AG10803 (cell line): ENCODE measurements around the gene SMAD2.

Experiments used
- DNase-seq: peaks from one replicate; pipeline ENCODE4 v3.0.0; 2010; ENCODE audit warnings: low read depth
- H3K4me3 ChIP-seq: 2 replicates; pipeline ENCODE4 v1.5.1; 2011; ENCODE audit warnings: mild to moderate bottlenecking, low read length, control low read depth
- TF ChIP-seq, protein P1 (sequence below): conservative IDR thresholded peaks from 2 replicates; pipeline ENCODE4 v1.5.1; 2011; ENCODE audit warnings: mild to moderate bottlenecking, low read length, control low read depth, inconsistent platforms

SMAD2 gene

DNA sequence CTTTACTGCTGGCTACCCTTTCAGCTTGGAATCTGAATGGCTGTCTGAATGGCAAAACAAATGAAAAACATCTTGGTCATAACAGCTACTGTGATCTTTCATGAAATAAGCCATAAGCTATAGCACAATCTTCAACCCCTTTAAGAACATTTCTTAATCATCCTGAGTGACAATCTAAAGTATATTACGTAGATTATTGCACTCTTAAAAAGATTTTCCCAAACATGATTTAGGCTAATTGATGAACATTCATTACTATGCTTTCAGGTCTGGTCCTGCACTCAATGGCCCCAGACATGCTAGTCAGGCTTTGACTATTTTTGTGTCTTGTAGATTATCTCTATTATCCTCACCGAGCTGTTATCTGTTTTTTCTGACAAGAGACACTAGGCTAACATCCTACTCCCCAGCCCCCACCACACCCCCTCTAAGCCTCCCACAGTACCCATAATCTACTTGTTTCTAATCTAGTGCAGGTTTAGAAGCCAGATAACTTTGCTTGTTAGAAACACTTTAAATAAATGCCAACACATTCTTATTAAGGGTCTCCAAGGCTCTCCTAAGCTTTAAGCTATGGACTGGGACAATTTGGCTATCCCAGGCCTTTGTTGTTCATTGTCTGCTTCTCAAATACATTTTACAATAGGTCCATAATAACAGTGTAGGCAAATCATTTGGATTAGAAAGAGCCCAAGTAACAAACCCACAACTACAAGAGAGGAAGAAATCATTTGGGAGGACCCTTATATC lies 4.2 kb downstream of the SMAD2 start:
- no peak overlapping the region for H3K4me3 ChIP-seq
- no peak for DNase-seq
- TF ChIP-seq, protein P1, sequence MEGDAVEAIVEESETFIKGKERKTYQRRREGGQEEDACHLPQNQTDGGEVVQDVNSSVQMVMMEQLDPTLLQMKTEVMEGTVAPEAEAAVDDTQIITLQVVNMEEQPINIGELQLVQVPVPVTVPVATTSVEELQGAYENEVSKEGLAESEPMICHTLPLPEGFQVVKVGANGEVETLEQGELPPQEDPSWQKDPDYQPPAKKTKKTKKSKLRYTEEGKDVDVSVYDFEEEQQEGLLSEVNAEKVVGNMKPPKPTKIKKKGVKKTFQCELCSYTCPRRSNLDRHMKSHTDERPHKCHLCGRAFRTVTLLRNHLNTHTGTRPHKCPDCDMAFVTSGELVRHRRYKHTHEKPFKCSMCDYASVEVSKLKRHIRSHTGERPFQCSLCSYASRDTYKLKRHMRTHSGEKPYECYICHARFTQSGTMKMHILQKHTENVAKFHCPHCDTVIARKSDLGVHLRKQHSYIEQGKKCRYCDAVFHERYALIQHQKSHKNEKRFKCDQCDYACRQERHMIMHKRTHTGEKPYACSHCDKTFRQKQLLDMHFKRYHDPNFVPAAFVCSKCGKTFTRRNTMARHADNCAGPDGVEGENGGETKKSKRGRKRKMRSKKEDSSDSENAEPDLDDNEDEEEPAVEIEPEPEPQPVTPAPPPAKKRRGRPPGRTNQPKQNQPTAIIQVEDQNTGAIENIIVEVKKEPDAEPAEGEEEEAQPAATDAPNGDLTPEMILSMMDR = no peak

DNA sequence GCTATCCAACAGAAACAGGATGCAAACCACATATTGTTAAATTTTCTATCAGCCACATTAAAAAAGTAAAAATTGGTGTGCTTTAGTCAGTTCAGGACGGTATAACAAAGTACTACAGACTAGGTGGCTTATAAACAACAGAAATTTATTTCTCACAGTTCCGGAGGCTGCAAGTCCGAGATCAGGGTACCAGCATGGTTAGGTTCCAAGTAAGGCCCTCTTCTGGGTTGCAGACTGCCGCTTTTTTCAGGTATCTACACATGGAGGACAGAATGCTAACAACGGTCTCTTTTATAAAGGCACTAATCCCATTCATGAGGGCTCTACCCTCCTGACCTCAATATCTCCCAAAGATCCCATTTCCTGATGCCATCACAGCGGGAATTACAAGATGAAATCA lies 10.5 kb downstream of the SMAD2 start:
- no peak overlapping the region for H3K4me3 ChIP-seq
- TF ChIP-seq, protein P1 = no peak
- no peak for DNase-seq

DNA sequence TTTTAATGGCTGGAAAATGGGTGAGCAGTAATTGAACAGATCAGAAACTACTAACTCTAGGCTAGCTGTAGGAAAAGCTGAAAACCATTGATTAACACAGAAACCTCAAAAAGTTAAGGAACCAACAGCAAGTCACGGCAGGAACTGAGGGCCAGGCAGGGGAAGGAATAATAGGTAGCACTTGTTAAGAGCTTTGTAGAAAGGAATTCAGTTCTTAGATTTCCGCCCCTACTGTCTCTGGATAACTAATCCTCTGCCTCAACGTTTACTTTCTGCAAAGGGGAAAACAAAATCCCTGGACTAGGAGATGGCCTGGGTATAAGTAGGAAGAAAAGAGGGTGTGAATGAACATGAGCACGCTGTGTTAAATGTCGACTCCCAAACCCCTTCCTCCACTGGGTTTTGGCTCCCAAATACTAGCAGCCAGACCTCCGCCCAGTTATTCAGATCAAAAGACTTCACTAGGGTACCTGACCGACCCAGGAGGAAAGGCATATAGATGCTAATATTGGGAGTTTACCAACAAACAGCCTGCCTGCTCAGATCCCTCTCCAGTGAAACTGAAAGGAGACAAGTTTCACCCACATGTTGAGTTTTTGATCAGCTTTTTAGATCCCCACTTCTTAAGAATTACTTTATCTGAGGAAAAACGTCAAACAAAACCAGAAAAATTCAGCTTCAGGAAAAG lies 12.4 kb downstream of the SMAD2 start:
- no peak for DNase-seq
- H3K4me3 ChIP-seq = no peak overlapping the region
- TF ChIP-seq, protein P1 = no peak

DNA sequence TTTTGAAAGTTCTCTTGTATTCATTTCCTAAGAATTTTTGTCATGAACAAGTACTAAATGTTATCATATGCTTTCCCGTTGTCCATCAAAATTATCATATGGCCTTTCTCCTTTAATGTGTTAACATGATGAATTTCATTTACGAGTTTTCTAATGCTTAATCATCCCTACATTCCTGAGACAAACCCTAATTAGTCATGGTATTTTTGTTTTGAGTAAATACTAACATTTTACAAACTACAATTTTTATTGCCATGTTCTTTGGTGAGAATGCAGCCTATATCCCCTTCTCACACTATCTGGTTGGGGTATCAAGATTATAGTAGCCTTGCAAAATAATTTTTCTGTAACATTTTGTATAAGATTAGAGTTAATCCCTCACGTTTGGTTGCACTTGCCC lies 14.5 kb downstream of the SMAD2 start:
- TF ChIP-seq, protein P1 = no peak
- H3K4me3 ChIP-seq = no peak overlapping the region
- DNase-seq = no peak

DNA sequence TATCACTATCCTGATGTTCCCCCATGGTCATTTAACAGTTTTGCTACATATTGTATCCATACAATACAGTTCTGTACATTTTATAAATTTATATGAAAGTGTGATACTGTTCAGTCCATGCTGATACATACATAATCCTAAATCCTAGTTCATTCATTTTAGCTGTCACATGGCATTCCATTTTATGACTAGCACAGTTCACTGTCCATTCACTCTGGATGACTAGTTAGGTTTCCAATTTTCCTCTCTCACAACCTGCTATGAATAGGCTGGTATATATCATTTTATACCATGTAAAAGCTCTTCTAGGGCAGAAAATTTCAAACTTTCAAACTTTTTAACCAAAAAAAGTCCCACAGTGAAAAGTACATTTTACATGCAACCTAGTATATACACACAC lies 15.2 kb downstream of the SMAD2 start:
- no peak for DNase-seq
- TF ChIP-seq, protein P1 = no peak
- no peak overlapping the region for H3K4me3 ChIP-seq

DNA sequence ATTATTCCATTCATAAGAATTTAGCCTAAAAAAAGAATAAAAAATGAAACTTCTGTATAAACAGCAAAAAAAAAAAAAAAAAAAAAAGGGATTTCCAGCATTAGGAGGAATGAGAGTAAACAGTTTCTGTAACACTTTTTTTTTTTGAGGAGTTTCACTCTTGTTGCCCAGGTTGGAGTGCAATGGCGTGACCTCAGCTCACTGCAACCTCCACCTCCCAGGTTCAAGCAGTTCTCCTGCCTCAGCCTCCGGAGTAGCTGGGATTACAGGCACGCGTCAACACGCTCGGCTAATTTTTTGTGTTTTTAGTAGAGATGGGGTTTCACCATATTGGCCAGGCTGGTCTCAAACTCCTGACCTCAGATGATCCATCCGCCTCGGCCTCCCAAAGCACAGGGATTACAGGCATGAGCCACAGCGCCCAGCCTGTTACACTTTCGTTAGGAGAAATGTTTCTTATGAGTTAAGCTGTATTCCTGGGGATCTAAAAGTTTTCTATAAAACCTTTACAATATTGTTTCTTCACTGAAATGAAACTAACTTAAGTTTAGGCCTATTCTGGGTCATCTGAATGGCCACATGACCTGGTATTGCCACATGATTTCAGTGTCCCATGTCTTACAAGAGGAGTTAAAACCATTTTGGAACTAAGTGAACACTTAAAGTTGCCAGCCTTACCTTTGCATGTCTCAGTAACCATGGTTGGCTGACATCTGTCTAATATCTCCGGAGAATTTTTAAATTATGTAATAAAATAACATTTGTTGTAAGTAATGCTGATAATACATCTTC lies 17.5 kb downstream of the SMAD2 start:
- no peak for DNase-seq
- TF ChIP-seq, protein P1 = no peak
- H3K4me3 ChIP-seq = no peak overlapping the region
